Islet of Langerhans (tissue), 1 donor: ENCODE results near the gene NAT9.

Source experiments
- FAIRE-seq: peaks from one replicate; lab custom pipeline; 2011; peaks lifted over from hg19 to GRCh38; lab: Jason Lieb, UNC

NAT9 gene

GRCh38 chr17:74805591-74805991 is 29.4 kb upstream of the NAT9 start:
- no peak for FAIRE-seq

GRCh38 chr17:74804683-74805082 is 28.5 kb upstream of the NAT9 start:
- FAIRE-seq: no peak

DNA sequence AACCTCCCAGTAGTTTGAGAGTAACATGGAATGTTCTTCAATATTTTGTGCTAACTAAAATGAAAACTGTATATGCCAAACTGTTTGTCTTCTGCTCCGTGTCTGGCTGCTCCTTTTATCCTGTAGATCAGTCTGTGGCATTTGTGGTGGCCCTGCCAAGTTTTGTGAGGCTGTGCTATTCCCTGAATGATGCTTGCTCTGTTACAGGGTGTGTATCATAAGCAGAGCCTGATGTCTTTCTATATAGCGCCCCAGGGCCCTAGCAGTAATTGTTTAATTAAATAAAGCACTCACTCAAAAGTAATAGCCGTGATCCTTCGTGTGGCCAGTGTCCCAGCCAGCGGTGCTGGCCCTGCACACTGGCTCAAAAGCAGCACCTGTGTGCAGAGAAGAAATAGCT is 27.8 kb upstream of the NAT9 start:
- no peak for FAIRE-seq

DNA sequence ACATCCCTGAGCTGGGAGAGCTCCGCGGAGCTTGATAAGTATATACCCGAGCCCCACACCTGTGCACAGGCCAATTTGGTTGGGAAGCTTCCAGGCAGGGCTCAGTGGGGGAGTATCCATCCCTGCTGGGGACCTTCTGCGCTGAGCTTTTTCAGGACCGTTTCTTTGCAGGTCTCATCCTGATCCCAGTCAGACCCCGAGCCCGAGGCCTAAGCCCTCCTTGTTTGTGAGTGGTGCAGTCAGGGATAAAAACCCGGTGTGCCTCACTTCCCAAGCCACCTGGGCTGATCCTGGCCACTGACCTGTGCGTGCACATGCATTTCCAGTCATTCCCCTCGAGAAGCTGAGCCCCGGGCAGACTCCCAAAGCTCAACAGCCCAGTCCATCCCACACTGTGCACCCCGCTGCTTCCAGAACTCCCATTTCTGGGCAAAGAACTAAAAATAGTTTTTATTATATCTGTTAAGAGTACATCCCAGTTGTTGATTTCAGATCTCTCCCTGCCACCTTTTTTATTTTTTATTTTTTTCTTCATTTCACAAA is 27.3 kb upstream of the NAT9 start:
- FAIRE-seq: no peak

GRCh38 chr17:74801896-74802295 is 25.8 kb upstream of the NAT9 start:
- FAIRE-seq: no peak

DNA sequence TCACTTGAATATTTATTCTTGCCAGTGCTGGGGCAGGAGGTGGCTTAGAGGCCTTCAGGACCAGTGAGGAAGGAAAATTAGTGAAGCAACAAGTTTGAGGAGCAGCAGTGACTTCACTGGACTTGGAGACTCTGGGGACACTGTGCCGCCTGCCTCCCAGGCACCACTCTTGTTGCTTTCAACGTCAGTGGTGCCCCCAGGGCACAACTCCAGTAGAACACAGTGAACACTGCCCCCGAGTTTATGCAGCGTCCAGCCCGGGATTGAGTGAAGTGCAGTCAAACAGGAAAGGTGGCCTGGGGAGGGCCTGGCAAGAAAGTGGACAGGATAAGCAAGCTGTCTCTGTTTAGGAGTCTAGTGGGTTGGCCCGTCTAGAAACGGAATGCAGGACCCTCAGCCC is 24.4 kb upstream of the NAT9 start:
- no peak for FAIRE-seq

DNA sequence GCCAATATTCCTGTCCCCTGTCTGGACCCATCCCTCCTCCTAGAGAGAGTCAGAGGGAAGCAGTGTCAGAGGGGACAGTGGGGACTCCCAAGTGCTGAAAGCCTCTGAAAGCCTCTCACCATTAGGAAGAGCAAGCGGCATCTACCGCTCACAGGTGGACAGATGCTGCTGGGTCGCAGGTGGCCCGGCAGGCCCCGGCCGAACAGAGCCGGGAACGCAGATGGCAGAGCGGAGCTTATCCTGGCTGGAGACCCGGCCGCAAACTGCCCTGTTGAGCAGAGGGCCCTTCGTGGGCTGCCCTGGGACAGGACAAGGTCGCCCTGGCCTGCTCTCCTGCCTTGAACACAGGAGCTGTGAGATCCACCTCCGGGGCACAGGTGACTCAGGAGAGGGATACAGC is 23.0 kb upstream of the NAT9 start:
- no peak for FAIRE-seq

GRCh38 chr17:74798239-74798707 is 22.1 kb upstream of the NAT9 start:
- FAIRE-seq: no peak

DNA sequence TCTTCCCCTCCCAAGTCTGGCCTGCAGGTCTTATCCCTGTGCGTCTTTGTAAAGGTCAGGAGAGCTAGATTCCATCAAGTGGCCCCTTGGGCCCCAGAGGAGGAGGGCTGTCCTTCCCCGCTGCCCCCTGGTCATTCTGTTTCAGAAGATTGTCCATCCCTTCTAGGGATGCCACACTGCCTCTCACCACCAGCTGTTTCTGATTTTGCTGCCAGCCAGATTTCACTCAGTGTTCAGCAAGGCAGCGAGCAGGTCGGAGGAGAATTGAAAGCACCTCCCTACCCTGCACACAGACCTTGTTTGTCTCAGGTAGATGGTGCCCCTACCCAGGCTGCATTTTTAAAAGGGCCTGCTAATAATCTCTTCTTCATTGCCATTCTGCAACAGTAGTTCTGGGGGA is 21.7 kb upstream of the NAT9 start:
- FAIRE-seq: no peak

DNA sequence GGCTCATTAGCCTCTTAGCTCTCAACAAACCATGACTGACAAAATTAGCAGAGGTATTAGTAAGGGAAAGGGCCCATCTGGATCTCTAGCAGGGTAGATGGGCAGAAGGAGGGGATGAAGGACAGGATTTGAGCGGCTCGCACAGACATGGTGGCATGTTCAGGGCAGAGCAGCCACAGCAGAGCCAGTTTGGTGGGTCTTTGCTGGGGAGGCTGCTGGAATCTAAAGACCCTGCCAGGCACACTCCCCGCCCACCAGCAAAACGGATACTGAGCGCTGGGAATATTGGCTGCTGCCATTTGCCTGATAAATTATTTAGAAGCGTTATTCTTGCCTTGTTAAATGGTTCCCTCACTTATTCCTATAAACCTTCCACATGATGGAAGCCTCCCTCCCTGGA is 20.7 kb upstream of the NAT9 start:
- FAIRE-seq: no peak

- FAIRE-seq: no peak
These were observed 20.1 kb upstream of the NAT9 start for GRCh38 chr17:74796211-74796610.

GRCh38 chr17:74795327-74796020 is 19.3 kb upstream of the NAT9 start:
- FAIRE-seq: no peak

GRCh38 chr17:74792586-74793105 is 16.5 kb upstream of the NAT9 start:
- FAIRE-seq: no peak

DNA sequence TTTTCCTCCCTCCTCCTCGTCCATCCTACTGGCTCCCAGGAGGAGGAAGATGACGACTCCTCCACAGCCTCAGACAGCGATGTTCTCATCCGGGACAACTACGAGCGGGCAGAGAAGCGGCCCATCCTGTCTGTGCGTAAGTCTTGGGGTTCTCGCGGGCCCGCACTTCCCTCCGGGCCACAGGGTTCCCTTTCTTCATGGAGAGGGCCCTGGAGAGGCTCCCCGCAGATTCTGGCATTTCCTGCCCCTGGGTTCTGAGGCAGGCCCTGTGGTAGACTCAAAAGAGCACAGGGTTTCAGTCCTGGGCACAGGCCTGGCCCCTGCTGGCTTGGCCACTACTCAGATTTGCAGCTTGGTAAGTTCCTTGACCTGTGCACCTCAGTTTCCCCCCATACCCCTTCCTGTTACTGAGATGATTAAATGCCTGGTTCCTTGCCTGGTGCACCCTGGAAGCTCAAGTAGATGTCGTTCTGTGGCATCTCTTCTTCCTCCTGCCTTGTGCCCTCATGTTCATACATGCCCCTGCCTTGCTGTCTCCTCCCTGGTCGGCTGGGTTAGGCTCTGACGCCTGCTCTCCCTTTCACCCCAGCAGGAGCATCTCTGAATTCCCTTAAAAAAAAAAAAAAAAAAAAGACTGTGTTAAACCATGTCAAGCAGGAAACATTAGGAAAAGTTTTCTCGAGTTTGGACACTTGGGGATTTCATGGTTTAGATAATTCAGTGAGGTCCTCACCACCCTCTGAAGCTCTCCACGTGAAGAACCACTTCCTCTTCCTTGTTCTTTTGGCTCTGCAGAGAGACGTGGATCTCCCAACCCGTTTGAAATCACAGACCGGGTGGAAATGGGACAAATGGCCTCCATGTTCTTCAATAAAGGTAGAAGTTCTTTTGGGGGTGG is 14.3 kb upstream of the NAT9 start:
- FAIRE-seq: no peak

- FAIRE-seq: no peak
These were observed 10.4 kb upstream of the NAT9 start for GRCh38 chr17:74786431-74787055.

DNA sequence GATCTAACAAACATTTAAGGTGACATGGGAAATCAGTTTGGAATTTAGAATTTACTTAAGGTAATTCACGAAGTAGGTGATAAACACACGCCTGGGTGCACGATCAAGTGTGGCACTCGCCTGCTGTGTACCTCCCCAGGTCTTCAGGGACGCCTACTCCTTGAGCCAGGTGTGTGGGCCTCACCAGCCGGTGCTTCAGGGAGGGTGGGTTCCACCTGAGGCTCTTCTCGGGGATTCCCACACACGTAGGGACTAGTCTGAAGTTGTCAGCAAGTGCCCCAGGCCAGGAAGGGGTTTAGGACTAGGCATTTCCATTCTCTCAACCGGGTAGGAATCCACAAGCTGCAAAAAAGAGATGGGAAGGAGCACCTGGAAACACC is 9.8 kb upstream of the NAT9 start:
- no peak for FAIRE-seq

DNA sequence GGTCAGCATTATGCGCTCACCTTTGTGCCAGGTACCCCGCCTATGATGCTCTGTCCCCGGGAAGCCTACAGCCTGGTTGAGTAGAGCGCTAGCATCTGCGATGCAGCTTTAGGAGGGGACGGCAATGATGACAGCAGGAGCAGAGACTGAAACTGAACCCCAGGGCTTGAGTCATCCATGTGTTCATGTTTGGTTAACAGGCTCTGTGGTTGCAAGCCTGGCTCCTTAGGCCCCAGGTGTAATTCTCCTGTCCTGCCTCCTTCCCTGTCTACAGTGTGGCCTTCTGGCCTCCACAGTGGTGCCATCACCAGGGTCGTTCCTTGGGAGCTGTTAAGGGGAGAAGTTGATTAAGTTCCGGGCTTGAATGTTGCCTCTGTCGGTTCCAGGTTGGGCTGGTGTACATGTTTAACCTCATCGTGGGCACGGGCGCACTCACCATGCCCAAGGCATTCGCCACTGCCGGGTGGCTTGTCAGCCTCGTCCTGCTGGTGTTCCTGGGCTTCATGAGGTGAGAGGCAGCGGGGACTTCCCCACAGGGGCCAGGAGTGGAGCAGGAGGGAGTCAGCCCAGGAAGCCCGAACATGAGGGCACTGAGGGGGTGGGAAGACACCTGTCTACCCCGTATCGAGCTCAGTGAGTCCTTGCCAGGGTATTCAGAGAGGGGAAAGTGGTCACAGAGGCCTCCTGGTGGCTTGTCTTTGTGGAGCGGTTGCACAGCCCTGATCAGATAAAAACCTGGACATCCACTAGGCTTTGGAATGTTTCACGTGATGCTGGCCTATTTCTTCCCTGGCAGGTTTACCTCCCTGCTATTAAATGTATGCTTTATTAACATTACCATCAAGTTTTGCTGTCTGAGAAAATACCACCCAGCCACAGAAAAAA is 9.2 kb upstream of the NAT9 start:
- no peak for FAIRE-seq

GRCh38 chr17:74784125-74784810 is 8.1 kb upstream of the NAT9 start:
- FAIRE-seq: no peak

DNA sequence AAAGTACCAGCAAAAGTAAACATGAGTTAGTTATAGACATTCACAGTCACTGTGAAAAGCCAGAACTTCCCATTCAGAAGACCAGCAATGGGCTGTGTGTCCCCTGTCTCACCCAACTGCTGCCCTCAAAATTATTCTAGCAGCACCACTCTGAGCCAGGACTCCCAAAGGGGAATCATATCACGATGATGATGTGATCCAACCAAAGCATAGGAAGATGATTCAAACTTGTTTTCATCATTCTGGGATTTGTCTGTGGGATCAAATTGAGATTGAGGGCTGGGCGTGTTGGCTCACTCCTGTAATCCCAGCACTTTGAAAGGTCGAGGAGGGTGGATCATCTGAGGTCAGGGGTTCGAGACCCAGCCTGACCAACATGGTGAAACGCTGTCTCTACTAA is 6.4 kb upstream of the NAT9 start:
- no peak for FAIRE-seq

DNA sequence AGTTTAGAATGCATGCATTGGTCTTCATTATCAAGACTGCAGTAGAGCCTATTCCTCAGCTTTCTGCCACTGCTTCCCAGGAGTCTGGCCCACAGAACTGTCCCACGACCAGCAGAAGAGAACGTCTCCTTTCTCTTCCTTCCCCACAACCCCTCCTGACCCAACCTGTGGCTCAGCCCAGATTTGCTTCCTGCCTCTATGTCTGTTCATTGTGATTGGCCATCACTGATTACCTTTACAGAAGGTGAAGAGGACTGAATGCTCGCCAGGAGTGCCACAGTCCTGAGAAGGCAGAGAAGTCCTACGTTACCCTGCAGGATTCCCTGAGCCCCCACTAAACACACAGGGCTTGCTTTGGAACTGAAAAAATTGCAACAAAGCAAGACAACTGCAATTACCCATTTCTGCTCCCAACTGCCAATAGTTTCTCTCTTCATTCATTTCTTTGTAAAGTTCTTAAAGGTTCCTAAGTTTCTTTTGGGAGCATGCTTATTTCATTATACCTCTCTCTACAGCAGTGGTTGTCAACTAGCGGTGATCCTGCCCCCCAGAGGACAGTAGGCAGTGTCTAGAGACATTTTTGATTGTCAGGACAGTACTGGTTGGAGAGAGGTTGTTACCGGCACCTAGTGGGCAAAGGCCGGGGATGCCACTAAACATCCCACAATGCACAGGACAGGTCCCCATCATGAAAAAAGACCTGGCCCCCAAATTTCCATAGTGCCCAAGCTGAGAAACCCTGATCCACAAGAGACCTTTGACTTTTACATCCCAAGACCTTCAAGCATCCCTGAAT is 4.5 kb upstream of the NAT9 start:
- FAIRE-seq: no peak
